HG03571 (cell line): ENCODE data around the gene NOD2.
A peak's percentile ranks its signal among the peaks of the same experiment; 100 is the strongest.

Experiments
- ATAC-seq: cut with Tn5 transposase; IDR thresholded peaks from one replicate; pipeline ENCODE4 v1.9.1; 2021; ENCODE audit not compliant: unreplicated experiment

NOD2 gene

DNA sequence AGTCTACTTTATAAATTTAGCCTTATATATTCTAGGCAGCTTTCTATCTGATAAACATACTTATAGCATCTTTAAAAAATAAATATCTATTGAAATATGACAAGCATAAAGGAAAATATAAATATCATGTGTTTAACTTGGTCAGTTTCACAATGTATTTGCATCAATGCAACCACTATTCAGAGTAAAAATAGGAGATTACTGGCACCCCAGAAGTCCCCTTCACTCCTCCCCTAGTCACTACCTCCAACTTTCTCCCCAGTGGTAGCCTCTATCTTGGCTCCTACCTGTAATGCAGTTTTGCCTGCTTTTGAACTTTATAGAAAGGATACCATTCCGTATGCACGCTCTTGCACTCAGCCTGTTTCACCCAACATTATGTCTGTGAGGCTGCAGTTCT, 3.2 kb upstream of the NOD2 start:
- ATAC-seq = no peak

- no peak for ATAC-seq
These were observed 785 bp upstream of the NOD2 start for GRCh38 chr16:50692644-50692998.

DNA sequence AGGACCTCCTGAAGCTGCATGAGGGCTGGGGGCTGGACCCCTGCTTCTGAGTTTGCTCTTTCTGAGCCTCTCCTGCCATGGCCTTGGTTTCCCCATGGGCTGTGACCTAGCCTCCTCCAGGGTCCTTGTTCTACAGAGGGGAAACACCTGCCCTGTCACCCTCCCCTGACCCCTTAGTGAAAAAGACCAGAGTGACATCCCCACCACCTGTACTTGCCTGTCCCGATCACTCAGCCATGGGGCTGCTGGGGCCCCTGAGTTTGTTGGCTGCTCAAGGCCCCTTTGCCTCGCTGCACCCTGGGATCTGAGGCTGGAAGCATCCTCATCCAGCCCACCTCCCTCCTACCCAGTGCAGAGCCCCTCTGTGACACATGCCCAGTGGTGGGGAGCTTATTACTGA, 800 bp downstream of the NOD2 start:
- no peak for ATAC-seq

GRCh38 chr16:50695017-50696000, 1.9 kb downstream of the NOD2 start:
- no peak for ATAC-seq

- peak; percentile 32 for ATAC-seq
These were observed 2.7 kb downstream of the NOD2 start for GRCh38 chr16:50696126-50696525.

DNA sequence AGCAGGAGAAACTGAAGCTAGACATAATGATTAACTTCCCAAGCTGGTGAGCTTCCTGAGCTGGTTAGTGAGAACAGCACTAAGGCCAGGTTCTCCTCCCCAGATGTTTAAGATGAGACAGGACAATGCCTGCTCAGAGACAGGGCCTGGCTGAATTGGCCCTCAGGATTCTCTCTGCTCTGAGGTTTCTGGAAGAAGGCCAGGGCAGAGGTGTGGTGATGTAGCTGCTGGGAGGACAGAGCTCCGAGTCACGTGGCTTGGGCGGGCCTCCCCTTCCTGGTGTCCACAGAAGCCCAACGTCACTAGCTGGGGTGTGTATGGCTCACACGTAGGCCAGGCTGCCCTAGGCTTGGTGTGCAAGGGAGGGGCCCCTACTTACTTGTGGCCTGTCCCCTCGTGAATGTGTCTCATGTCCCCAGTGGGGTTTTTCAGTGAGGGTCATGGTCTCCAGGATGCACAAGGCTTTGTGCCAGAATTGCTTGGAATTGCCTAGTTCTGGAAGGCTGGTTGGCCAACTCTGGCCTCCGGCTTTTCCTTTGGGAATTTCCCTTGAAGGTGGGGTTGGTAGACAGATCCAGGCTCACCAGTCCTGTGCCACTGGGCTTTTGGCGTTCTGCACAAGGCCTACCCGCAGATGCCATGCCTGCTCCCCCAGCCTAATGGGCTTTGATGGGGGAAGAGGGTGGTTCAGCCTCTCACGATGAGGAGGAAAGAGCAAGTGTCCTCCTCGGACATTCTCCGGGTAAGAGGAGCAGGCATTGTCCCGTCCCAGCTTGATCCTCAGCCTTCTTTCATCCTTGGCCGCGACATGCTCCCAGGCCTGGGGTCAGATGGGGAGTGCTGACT, 3.4 kb downstream of the NOD2 start:
- ATAC-seq = peak; percentile 50

GRCh38 chr16:50697421-50697715, 4.0 kb downstream of the NOD2 start:
- no peak for ATAC-seq

DNA sequence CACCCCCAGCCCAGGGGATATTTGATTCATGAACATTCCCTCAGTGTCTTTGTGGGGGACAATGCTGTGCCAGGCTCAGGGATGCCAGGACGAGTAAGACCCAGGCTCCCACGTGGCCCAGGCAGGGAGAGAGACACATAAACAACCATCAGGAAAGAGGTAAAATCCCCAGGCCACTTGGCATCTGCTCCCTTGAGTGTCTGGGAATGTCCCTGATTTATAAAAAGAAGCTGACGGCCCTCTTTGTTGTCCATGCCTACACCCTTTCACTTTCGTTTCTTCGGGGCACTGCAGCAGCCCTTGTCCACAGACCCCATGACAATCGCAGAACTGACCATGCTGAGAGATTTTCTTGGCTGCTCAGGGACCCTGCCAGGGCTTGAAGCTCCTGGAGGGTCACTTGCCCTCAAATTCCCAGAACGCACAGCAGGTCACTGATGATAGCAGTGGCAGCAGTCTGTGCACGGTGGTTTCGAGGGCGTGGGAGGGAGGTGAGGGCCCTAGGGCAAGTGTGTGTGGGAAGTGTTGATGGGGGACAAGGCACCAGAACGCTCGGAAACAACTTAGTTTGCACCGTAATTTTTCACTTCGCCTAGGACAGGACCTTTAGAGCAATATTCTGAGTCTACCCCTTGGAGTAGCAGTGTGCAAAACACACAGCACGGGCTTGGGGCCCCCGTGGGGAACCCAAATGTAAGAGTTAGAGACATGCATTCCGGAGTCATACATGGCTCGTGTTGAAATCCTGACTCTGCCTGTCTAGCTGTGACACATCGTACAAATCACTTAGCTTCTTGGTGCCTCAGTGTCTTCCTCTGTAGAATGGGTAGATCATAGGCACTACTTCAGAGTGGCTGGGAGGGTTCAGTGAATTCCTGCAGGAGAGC, 4.7 kb downstream of the NOD2 start:
- ATAC-seq = peak; percentile 30

DNA sequence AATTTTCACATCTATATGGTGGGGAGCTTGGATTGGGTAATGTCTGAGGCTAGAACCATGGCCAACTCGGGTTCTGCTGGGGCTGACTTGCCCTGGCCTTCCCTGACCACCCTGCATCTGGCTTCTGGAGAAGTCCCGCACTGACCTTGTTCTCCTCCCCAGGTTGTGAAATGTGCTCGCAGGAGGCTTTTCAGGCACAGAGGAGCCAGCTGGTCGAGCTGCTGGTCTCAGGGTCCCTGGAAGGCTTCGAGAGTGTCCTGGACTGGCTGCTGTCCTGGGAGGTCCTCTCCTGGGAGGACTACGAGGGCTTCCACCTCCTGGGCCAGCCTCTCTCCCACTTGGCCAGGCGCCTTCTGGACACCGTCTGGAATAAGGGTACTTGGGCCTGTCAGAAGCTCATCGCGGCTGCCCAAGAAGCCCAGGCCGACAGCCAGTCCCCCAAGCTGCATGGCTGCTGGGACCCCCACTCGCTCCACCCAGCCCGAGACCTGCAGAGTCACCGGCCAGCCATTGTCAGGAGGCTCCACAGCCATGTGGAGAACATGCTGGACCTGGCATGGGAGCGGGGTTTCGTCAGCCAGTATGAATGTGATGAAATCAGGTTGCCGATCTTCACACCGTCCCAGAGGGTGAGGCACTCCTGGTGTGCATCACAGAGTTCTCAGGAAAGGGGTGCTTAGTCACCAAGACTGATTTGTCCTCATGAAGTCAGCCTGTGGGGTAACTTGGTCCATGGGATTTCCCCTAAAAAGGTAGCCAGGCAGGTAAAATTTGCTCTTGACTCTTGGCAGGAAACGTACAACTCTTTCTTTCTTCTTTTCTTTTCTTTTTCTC, 6.1 kb downstream of the NOD2 start:
- ATAC-seq = no peak

DNA sequence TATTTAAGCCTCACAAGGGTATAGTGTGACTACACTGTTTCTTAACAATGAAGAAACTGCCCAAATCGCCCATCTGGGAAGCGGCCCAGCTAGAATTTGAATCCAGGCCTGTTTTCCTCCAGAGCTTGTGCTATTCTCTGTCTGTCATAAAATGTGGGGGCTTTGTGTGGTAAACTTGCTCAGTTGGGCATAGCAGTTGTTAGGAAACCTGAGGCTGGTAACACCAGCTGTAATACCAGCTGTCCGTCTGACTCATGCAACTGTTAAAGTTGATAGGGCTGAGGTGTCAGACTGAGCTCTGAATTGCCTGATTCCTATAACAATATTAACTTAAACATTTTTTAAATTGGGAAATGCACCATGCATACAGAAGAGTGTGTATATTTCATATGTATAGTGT, 9.3 kb downstream of the NOD2 start:
- ATAC-seq = no peak

DNA sequence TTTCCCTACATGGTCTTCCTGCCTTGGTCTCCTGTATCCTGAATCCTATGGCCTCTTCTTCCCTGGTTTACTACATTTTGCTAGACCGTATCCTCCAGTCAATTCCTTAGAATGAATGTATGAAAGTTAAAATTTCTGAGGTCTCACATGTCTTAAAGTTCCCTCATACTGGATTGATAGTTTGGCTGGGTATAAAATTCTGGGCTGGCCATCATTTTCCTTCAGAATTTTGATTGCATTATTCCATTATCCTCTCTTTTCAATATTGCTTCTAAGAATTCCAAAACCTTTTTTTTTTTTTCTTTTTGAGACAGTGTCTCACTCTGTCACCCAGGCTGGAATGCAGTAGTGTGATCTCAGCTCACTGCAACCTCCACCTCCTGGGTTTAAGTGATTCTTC, 10.8 kb downstream of the NOD2 start:
- ATAC-seq = no peak

GRCh38 chr16:50705436-50706110, 12.2 kb downstream of the NOD2 start:
- no peak for ATAC-seq

GRCh38 chr16:50706250-50706649, 12.8 kb downstream of the NOD2 start:
- ATAC-seq = no peak

GRCh38 chr16:50708373-50709060, 15.1 kb downstream of the NOD2 start:
- ATAC-seq = no peak

DNA sequence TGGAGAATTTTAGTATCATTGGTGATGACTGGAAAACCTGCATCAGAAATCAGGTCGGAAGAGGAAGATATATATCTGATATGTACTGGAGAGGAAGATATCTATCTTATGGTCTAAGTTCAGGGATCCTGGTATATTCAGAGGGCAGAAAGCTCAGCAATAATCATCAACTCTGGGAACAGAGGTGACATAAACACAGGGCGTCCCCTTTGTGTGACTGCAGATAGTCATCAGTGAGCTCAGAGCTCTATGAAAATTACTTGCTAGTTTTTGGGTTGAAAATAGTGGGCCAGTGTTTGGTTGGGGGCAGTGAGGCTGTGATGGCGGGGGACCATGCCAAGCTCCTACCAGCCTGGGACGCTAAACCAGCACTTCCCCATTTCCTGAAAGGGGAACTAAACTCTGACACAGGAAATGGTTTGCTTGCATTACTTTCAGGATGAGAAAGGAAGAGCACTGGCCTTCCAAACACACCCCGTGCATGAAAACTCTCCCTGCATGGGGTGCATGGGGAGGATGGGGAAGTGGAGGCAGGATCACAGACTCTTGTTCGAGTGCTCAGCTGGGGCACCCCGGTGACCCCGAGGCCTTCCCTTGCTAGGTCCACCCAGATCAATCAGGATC, 15.8 kb downstream of the NOD2 start:
- ATAC-seq = no peak

- no peak for ATAC-seq
These were observed 16.6 kb downstream of the NOD2 start for GRCh38 chr16:50709980-50710379.

DNA sequence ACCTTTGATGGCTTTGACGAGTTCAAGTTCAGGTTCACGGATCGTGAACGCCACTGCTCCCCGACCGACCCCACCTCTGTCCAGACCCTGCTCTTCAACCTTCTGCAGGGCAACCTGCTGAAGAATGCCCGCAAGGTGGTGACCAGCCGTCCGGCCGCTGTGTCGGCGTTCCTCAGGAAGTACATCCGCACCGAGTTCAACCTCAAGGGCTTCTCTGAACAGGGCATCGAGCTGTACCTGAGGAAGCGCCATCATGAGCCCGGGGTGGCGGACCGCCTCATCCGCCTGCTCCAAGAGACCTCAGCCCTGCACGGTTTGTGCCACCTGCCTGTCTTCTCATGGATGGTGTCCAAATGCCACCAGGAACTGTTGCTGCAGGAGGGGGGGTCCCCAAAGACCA, 17.6 kb downstream of the NOD2 start:
- ATAC-seq = no peak

DNA sequence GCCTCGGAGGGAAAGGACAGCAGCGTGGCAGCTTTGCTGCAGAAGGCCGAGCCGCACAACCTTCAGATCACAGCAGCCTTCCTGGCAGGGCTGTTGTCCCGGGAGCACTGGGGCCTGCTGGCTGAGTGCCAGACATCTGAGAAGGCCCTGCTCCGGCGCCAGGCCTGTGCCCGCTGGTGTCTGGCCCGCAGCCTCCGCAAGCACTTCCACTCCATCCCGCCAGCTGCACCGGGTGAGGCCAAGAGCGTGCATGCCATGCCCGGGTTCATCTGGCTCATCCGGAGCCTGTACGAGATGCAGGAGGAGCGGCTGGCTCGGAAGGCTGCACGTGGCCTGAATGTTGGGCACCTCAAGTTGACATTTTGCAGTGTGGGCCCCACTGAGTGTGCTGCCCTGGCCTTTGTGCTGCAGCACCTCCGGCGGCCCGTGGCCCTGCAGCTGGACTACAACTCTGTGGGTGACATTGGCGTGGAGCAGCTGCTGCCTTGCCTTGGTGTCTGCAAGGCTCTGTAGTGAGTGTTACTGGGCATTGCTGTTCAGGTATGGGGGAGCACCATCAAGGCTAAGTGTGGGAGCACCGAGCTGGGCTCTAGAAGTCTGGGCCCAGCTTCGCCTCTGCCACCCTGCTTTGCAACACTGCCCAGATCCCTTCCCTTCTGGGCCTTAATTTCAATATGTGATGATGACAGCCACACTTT, 18.6 kb downstream of the NOD2 start:
- ATAC-seq = no peak
